Dendritic cell treated with granulocyte-macrophage colony-stimulating factor and Interleukin-4, amounts not matched to agents 40 ng/mL and 50 ng/mL, for 4 days (primary cell): Measurements from ENCODE around the gene RHOBTB3.
"Not testable (repeated sequence)": the region's sequence is repeated elsewhere in the genome, so short reads cannot be mapped to it uniquely, and the experiment has no call there.

ENCODE experiments used
- H3K27ac Mint-ChIP-seq: one replicate; pipeline ENCODE4 v1.8.0; 2022; ENCODE audit warnings: mild to moderate bottlenecking, mixed read lengths
- H3K27me3 Mint-ChIP-seq: one replicate; pipeline ENCODE4 v1.8.0; 2022; ENCODE audit warnings: mild to moderate bottlenecking, mixed read lengths
- H3K36me3 Mint-ChIP-seq: one replicate; pipeline ENCODE4 v1.8.0; 2022; ENCODE audit warnings: low read depth, mixed read lengths
- H3K4me1 Mint-ChIP-seq: one replicate; pipeline ENCODE4 v1.8.0; 2022; ENCODE audit warnings: low read depth, mixed read lengths
- H3K4me3 Mint-ChIP-seq: one replicate; pipeline ENCODE4 v1.8.0; 2022; ENCODE audit warnings: mild to moderate bottlenecking, moderate library complexity, mixed read lengths
- H3K9me3 Mint-ChIP-seq: one replicate; pipeline ENCODE4 v1.8.0; 2022; ENCODE audit warnings: mixed read lengths
- intact Hi-C: fragments of 100-400 bp; cut with micrococcal nuclease; formaldehyde crosslinking; loops from one replicate; pipeline ENCODE4 v1.15.0; 2022

RHOBTB3 gene, protein sequence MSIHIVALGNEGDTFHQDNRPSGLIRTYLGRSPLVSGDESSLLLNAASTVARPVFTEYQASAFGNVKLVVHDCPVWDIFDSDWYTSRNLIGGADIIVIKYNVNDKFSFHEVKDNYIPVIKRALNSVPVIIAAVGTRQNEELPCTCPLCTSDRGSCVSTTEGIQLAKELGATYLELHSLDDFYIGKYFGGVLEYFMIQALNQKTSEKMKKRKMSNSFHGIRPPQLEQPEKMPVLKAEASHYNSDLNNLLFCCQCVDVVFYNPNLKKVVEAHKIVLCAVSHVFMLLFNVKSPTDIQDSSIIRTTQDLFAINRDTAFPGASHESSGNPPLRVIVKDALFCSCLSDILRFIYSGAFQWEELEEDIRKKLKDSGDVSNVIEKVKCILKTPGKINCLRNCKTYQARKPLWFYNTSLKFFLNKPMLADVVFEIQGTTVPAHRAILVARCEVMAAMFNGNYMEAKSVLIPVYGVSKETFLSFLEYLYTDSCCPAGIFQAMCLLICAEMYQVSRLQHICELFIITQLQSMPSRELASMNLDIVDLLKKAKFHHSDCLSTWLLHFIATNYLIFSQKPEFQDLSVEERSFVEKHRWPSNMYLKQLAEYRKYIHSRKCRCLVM

DNA sequence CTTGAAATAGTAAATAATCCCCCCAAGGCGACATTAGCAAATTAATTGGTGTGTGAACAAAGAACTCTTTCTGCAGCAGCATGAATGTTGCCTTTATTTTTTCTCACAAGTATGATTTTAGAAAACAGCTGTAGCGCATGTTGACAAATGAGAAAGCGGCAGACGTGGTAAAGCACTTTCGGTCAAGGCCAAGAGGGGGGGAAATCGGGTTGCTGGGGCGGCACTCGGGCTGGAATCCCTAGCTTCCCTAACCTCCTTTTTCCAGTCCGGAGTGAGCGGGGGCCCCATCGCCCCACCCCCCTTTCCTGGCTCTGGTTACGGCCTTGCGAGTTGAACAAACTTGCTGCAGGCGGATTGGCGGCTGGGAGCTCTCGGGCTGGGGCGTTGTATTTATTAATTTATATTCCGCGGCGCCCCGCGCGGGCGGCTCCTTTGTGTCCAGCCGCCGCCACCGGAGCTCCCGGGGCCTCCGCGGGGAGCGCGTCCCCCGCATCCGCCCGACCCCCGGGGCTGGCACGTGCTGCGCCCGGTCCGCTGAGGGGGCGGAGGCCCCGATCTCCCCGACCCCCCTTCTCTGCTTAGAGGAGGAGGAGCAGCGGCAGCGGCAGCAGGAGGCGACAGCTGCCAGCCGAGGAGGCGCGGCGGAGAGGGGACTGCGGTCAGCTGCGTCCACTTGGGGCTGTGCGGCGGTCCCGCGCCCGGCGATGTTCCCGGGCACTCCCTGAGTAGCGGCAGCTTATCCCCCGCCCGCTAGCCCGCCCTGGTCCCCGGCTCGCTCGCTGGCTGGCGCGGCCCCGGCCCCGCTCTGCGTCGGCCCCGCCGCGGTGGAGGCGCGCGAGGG, at the start of gene RHOBTB3:
RHOBTB3 (plus strand) TSS at position 607 of the 841 bp plus-strand sequence. CDS start 347 bp downstream, outside the sequence.
- H3K4me3 Mint-ChIP-seq = peak within 1 kb of the TSS; percentile 84
- H3K9me3 Mint-ChIP-seq = no peaks in the 10 kb centered on the region
- intact Hi-C loops = no loop called here
- H3K27me3 Mint-ChIP-seq = peaks cover 19% of the 10 kb centered on the region
- peak within 1 kb of the TSS; percentile 74 for H3K27ac Mint-ChIP-seq
- H3K4me1 Mint-ChIP-seq = peaks cover 8% of the 10 kb centered on the region
- H3K36me3 Mint-ChIP-seq = peaks cover 5% of the 10 kb centered on the region

DNA sequence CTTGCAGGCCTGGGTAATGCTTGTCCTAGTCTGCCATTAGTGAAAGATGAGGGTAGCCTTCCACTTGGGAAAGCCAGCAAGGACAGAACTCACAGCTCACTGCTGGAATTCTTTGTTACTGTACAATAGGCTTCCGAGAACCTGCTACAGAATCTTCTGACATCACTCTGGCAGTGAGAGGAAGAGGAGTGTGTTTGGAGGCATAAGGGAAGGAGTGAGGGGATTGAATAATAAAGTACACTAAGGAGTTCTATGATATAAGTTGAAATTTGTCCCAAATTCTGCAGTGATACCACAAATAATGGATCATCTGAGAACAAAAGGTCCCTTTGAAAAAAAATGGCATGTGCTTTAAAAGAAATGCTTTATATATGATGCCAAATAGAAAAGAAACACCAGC, 48.2 kb upstream of the RHOBTB3 start, which contains the start of gene SPATA9:
SPATA9 (minus strand) TSS at position 101 of the 400 bp plus-strand sequence. CDS start 137 bp downstream, outside the sequence.
- Mint-ChIP-seq H3K9me3 (no peaks in the 10 kb centered on the region), H3K4me1 (no peaks in the 10 kb centered on the region), H3K27ac (no peak within 1 kb of the TSS), H3K36me3 (no peaks in the 10 kb centered on the region), H3K4me3 (no peak within 1 kb of the TSS), H3K27me3 (no peaks in the 10 kb centered on the region)
- intact Hi-C loops = no loop called here

DNA sequence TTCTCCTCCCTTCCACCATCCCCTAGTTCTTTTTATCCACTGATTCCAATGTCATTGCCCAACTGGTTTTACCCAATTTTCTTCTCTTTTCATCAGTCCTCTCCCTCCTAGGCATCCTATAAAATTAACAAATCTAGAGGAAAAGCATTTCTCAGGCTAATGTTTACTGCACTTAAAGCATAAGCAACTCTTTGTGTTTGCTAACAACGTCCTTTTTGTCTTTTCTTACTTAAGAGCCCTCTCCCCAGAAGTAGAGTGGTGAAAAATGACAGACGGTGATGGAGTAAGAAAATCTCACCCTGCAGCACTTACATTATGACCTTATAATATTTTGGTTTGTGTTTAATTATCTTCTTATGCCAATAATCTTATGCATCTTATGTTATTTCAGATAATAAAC, 46.8 kb upstream of the RHOBTB3 start:
- Mint-ChIP-seq H3K4me3 (no peak overlapping the region), H3K36me3 (no peaks in the 10 kb centered on the region), H3K27me3 (no peaks in the 10 kb centered on the region), H3K9me3 (no peaks in the 10 kb centered on the region), H3K4me1 (no peaks in the 10 kb centered on the region), H3K27ac (no peak overlapping the region)
- intact Hi-C loops = no loop called here

DNA sequence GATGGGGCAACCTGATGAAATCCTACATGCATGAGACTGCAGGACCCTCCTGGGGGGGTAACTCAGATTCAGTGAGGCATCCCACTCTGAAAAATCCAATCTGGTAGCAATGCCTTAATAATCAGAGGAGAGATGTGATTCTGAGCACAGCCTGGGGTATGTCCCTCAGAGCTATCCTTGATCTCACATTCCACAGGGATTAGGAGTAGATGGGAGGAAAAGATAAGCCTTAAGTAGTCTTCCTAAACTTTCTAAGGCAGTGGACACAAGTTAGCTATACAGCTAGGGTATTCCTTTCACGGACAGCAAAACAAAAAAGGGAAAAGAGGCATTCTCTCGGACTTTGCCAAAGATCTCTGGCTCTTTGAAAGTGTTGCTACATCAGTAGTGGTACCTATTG, 44.5 kb upstream of the RHOBTB3 start:
- Mint-ChIP-seq H3K27me3 (no peaks in the 10 kb centered on the region), H3K27ac (no peak overlapping the region), H3K4me3 (no peak overlapping the region)

DNA sequence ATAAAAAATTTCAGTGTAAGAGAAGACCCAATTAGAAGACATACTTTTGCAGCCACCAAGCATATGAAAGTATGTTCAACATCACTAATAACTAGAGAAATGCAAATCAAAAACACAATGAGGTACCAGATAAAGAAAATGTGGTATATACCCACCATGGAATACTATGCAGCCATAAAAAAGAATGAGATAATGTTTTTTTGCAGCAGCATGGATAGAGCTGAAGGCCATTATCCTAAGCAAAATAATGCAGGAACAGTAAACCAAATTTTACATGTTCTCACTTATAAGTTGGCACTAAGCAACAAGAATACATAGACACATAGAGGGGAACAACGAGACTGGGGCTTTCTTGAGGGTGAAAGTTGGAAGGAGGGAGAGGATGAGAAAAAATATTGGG, 41.5 kb upstream of the RHOBTB3 start:
- no peaks in the 10 kb centered on the region for H3K4me1 Mint-ChIP-seq
- H3K27ac Mint-ChIP-seq = no peak overlapping the region
- H3K27me3 Mint-ChIP-seq = no peaks in the 10 kb centered on the region
- H3K9me3 Mint-ChIP-seq = peaks cover 5% of the 10 kb centered on the region
- H3K36me3 Mint-ChIP-seq = no peaks in the 10 kb centered on the region
- H3K4me3 Mint-ChIP-seq = no peak overlapping the region
- intact Hi-C loops = no loop called here

More for the DNA sequence above, 44.5 kb upstream of the RHOBTB3 start:
- intact Hi-C loops = no loop called here
- H3K9me3 Mint-ChIP-seq = peaks cover 5% of the 10 kb centered on the region
- no peaks in the 10 kb centered on the region for H3K4me1 Mint-ChIP-seq
- H3K36me3 Mint-ChIP-seq = no peaks in the 10 kb centered on the region

DNA sequence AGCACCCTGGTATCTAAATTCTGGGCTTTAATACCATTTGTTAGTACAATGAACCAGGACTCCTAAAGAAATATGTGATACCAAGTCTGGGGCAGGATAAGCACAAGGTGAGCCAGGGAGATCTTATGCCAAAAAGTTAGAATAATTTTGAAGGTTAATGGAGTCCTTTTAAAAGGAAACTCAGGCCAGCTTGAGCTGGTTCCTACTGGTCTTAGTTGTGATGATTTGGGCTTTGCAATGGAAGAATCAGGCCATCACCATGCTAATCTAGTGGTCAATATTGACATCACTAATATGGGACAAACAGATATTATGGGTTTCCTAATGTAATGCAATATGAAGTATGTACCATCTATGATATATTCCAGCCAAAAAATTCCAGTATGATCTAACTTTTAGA, 40.8 kb upstream of the RHOBTB3 start:
- Mint-ChIP-seq H3K27ac (no peak overlapping the region), H3K4me1 (no peaks in the 10 kb centered on the region)
- intact Hi-C loops = no loop called here

DNA sequence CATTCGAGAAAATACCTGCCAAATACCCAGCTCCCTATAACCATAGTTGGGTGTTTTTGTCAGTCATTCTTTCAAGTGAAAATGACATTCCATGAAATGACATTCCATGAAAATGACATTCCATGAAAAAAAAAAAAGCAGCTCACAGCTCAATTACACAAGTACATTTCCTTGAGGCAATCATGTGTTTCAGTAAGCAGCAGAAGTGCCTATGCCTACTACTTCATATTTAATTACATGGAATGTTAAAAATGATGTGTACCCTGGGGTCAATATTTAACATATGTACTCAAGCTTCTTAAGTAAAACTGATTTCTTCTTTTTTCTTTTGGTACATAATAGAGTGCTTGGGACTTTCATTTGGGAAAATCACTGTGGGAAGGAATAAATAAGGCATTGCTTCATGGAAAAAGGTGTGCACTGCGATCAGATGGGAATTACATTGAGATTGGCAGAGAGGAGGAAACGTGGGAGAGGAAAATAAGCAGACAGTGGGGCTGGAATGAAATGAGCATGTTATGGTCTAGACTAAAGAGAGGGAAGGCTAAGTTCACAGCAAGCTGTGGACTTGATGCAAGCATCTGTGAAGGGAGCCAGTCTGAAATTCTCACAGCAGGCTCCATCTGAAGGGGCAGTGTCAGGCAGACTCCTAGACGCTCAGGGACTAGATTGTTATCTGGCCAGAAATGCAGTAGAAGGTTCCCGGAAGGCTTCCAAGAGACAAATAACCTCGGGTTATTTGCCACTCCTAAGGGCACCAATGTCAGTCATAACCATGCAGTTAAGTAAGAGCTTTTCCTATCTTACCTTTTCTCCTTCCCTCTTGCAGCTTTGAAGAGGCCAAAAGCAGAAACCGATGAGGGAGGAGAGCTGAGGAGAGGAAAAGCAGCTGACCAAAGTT, 33.1 kb upstream of the RHOBTB3 start:
- H3K4me1 Mint-ChIP-seq = no peaks in the 10 kb centered on the region
- intact Hi-C loops = no loop called here
- H3K27ac Mint-ChIP-seq = no peak overlapping the region
- H3K27me3 Mint-ChIP-seq = no peaks in the 10 kb centered on the region
- no peaks in the 10 kb centered on the region for H3K9me3 Mint-ChIP-seq
- H3K4me3 Mint-ChIP-seq = no peak overlapping the region
- H3K36me3 Mint-ChIP-seq = no peaks in the 10 kb centered on the region

More for the DNA sequence above, 40.8 kb upstream of the RHOBTB3 start:
- H3K27me3 Mint-ChIP-seq = no peaks in the 10 kb centered on the region
- H3K9me3 Mint-ChIP-seq = peaks cover 5% of the 10 kb centered on the region
- no peaks in the 10 kb centered on the region for H3K36me3 Mint-ChIP-seq
- H3K4me3 Mint-ChIP-seq = no peak overlapping the region

DNA sequence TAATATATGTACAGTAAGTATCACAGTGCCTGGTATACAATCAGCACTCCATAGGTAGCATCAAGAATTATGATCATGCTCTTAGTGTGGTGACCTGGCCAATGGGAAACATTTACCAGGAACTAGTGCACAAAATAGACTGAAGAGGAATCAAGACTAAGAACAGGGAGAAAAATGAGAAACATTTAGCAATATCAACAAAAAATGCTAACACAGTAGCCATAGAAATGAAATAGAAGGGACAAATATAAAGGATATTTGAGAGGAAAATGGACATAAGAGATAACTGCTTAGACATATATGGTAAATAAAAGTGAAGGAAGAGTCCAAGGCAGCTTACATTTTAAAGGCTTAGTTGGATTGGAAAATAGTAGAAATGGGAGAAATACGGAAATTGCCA, 31.8 kb upstream of the RHOBTB3 start:
- no peak overlapping the region for H3K4me3 Mint-ChIP-seq
- H3K27ac Mint-ChIP-seq = no peak overlapping the region
- H3K4me1 Mint-ChIP-seq = no peaks in the 10 kb centered on the region
- intact Hi-C loops = no loop called here
- H3K36me3 Mint-ChIP-seq = no peaks in the 10 kb centered on the region
- H3K27me3 Mint-ChIP-seq = no peaks in the 10 kb centered on the region
- no peaks in the 10 kb centered on the region for H3K9me3 Mint-ChIP-seq

DNA sequence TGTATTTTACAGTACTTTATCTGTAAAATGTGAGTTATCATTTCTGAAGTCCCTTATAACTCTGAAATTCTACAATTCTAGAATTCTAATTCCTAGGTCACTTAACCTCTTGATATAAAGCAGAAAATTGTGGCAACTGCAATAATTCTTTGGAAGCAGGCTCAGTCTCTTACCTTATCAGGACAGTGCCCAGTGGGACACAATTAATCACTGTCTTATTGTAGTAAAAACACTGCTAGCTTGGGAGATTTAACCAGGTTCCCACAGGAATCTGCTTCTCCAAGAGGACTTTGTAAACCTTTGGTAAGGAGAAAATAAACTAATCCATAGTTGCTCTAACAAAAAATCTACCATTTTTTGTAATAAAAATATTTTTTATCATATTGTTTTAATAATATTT, 30.1 kb upstream of the RHOBTB3 start:
- Mint-ChIP-seq H3K4me3 (no peak overlapping the region), H3K9me3 (no peaks in the 10 kb centered on the region), H3K36me3 (no peaks in the 10 kb centered on the region), H3K27me3 (no peaks in the 10 kb centered on the region), H3K4me1 (no peaks in the 10 kb centered on the region), H3K27ac (no peak overlapping the region)
- intact Hi-C loops = no loop called here

DNA sequence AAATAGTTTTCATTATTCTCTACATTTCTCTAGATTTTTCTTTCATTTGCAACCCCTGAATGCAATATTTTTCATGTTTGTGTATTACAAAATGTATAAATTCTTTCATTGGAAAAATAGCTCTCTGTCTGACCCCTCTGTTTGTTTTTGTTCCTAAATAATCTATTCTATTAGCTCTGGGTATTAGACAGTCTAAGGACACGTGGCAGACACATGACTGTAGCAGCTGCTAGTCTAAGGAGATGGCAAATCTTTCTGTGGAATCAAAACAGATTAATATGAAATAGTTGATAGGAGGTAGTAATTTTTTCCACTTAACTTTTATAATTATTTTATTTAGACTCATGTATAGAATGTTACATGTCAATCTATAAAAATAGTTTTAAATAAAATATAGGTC, 27.0 kb upstream of the RHOBTB3 start:
- H3K4me3 Mint-ChIP-seq = no peak overlapping the region
- intact Hi-C loops = no loop called here
- no peaks in the 10 kb centered on the region for H3K36me3 Mint-ChIP-seq
- H3K27me3 Mint-ChIP-seq = no peaks in the 10 kb centered on the region
- H3K27ac Mint-ChIP-seq = no peak overlapping the region
- H3K4me1 Mint-ChIP-seq = no peaks in the 10 kb centered on the region
- H3K9me3 Mint-ChIP-seq = no peaks in the 10 kb centered on the region

DNA sequence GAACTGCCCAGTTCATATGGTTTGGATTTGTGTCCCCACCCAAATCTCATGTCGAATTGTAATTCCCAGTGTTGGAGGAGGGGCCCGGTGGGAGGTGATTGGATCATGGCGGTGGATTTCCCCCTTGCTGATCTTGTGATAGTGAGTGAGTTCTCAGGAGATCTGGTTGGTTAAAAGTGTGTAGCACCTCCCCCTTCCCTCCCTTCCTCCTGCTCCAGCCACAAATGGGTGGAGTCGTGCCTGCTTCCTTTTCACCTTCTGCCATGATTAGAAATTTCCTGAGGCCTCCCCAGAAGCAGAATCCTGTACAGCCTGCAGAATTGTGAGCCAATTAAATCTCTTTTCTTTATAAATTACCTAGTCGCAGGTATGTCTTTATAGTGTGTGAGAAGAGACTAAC, 24.9 kb upstream of the RHOBTB3 start:
- H3K27me3 Mint-ChIP-seq, H3K36me3 Mint-ChIP-seq, H3K27ac Mint-ChIP-seq, intact Hi-C loops, H3K4me3 Mint-ChIP-seq, H3K9me3 Mint-ChIP-seq, H3K4me1 Mint-ChIP-seq: not testable (repeated sequence)

DNA sequence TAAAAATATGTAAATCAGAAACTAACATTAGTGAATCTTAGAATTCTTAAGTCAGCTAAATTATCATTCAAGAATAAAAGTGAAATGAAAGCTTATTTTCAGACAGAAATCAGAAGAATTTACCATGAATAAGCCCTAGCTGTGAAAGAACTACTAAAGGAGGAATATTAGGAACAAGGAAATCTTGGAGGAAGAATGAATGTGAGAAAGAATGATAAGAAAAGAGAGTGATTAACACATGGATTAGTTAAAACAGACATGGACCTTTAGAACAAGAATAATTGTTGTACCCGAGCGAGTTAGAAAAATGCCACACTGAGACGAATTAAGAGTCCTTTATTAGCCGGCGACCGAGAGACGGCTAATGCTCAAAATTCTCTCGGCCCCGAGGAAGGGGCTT, 24.1 kb upstream of the RHOBTB3 start:
- no peaks in the 10 kb centered on the region for H3K9me3 Mint-ChIP-seq
- no peak overlapping the region for H3K27ac Mint-ChIP-seq
- H3K4me1 Mint-ChIP-seq = no peaks in the 10 kb centered on the region
- no peak overlapping the region for H3K4me3 Mint-ChIP-seq
- intact Hi-C loops = no loop called here
- no peaks in the 10 kb centered on the region for H3K27me3 Mint-ChIP-seq
- H3K36me3 Mint-ChIP-seq = no peaks in the 10 kb centered on the region

DNA sequence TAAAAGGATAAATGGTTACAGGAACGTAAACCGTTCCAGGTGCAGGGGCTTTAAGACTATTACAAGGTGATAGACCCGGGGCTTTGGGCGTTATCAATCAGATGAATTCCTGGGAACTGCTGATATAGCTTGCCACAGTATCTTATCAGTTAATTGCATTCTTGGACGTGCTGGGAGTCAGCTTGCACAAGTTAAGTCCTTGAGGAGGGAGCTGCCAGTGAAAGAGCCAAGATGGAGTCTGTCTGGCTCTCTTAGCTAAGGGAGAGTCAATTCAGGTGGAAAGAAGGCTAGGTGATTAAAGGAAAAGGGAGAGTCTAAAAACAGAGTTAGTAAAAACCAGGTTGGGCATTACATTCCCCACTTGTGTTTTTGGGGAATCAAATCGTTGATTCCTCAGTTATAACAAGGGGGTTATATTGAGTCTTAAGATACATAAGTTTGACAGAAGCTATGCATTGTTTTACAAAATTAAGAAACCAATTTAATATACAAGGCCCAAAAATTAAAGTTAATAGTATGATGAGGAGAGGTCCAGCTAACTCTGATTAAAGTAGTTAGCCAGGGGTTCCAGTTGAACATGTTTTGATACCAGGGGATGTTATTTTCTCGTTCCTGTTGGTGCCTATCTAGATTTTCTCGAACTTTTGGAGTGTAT, 23.5 kb upstream of the RHOBTB3 start:
- H3K9me3 Mint-ChIP-seq, H3K27me3 Mint-ChIP-seq, intact Hi-C loops, H3K4me3 Mint-ChIP-seq, H3K36me3 Mint-ChIP-seq, H3K27ac Mint-ChIP-seq, H3K4me1 Mint-ChIP-seq: not testable (repeated sequence)
